ENCODE data around the gene MICALL1.

DNA sequence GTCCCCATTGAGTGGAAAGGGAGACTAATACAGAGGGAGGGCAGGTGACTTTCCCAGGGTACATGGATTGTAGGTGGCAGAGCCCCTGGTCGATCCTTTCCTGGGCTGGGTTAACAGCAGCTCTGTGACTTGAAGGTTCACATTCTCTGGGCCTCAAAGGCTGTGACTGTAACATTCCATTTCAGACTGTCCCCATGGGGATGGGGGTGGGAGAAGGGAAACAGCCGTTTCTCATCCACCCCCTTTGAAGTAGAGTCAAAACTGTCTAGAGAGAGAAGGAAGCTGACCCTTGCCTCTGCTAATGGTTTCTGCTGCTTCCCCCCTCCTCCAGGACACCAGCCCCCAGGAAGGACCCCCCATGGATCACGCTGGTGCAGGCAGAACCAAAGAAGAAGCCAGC, 19.2 kb downstream of the MICALL1 start:
- TF ChIP-seq, protein P1, sequence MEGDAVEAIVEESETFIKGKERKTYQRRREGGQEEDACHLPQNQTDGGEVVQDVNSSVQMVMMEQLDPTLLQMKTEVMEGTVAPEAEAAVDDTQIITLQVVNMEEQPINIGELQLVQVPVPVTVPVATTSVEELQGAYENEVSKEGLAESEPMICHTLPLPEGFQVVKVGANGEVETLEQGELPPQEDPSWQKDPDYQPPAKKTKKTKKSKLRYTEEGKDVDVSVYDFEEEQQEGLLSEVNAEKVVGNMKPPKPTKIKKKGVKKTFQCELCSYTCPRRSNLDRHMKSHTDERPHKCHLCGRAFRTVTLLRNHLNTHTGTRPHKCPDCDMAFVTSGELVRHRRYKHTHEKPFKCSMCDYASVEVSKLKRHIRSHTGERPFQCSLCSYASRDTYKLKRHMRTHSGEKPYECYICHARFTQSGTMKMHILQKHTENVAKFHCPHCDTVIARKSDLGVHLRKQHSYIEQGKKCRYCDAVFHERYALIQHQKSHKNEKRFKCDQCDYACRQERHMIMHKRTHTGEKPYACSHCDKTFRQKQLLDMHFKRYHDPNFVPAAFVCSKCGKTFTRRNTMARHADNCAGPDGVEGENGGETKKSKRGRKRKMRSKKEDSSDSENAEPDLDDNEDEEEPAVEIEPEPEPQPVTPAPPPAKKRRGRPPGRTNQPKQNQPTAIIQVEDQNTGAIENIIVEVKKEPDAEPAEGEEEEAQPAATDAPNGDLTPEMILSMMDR (IDR thresholded peaks at IDR 0.05): no peak
- TF ChIP-seq EZH2 (IDR thresholded peaks at IDR 0.05) (no peak), EZH2phosphoT487 (IDR thresholded peaks at IDR 0.05) (no peak)
